Measurements from ENCODE around the gene ACACA. TPM values are rescaled to one million over a fixed set of nuclear protein-coding genes. Genes with fewer than 3 reads are reported as not detected.

Gene ACACA
- total and polyA plus RNA-seq, 2 donors (not counting 1 experiment from before 2014, with no cell fraction given): 4.8 to 26.2 TPM

- Mint-ChIP-seq H3K4me3 (no peak overlapping the region), H3K27ac (no peak overlapping the region), H3K9me3 (ENCODE audit: insufficient read depth) (no peaks in the 10 kb centered on the region), H3K4me1 (peaks cover 2% of the 10 kb centered on the region), H3K27me3 (no peaks in the 10 kb centered on the region)
- peaks cover 0 to 4% of the 10 kb centered on the region in 2 experiments for H3K36me3 ChIP-seq (replicated peaks in 1 of 2; ENCODE audit: control extremely low read depth in 1 of 2, control insufficient read depth in 1 of 2, extremely low read depth in 1 of 2, insufficient read depth in 2 of 2, low read length in 1 of 2)
- DNase-seq: no peak
- no peaks in the 10 kb centered on the region for H3K9me3 ChIP-seq (ENCODE audit: control extremely low read depth in 1 of 3, control insufficient read depth in 2 of 3, insufficient read depth in 1 of 3, low read length in 2 of 3)
- WGBS (ENCODE audit: insufficient coverage): 100% methylated on average over 4 of the region's 7 CpGs
- H3K4me2 ChIP-seq (replicated peaks; ENCODE audit: low read depth, low read length, poor library complexity, severe bottlenecking): no peak overlapping the region
- H3K9ac ChIP-seq (ENCODE audit: low read length): no peak overlapping the region
- H3K27me3 ChIP-seq (replicated peaks in 1 of 4; ENCODE audit: control extremely low read depth in 1 of 4, control insufficient read depth in 3 of 4, insufficient read depth in 4 of 4, low read length in 3 of 4): no peaks in the 10 kb centered on the region
- no peak for ATAC-seq (ENCODE audit: low read depth)
- no peaks in the 10 kb centered on the region for H3K4me1 ChIP-seq (ENCODE audit: control insufficient read depth in 2 of 2, insufficient read depth in 2 of 2, low read length in 2 of 2)
- H2AFZ ChIP-seq (ENCODE audit: insufficient read depth, low read depth, low read length, poor library complexity, severe bottlenecking): no peak overlapping the region
- H4K20me1 ChIP-seq (ENCODE audit: control insufficient read depth, insufficient read depth, low read length, poor library complexity, severe bottlenecking): no peaks in the 10 kb centered on the region
- POLR2A ChIA-PET: no interaction called here
- CTCF ChIA-PET: no interaction called here
- no peak overlapping the region for H3K4me3 ChIP-seq (ENCODE audit: control extremely low read depth in 1 of 5, extremely low read depth in 1 of 5, insufficient read depth in 1 of 5, low read depth in 2 of 5, low read length in 4 of 5)
- no peaks in the 10 kb centered on the region for H3K79me2 ChIP-seq (ENCODE audit: control insufficient read depth, insufficient read depth, low read length)
- intact Hi-C loops (cut with micrococcal nuclease): no loop called here
- no peak for TF ChIP-seq EZH2 (IDR thresholded peaks at IDR 0.05; ENCODE audit: borderline replicate concordance, insufficient read depth, low read depth, low read length, poor library complexity, severe bottlenecking)
- TF ChIP-seq, protein P1, sequence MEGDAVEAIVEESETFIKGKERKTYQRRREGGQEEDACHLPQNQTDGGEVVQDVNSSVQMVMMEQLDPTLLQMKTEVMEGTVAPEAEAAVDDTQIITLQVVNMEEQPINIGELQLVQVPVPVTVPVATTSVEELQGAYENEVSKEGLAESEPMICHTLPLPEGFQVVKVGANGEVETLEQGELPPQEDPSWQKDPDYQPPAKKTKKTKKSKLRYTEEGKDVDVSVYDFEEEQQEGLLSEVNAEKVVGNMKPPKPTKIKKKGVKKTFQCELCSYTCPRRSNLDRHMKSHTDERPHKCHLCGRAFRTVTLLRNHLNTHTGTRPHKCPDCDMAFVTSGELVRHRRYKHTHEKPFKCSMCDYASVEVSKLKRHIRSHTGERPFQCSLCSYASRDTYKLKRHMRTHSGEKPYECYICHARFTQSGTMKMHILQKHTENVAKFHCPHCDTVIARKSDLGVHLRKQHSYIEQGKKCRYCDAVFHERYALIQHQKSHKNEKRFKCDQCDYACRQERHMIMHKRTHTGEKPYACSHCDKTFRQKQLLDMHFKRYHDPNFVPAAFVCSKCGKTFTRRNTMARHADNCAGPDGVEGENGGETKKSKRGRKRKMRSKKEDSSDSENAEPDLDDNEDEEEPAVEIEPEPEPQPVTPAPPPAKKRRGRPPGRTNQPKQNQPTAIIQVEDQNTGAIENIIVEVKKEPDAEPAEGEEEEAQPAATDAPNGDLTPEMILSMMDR (IDR thresholded peaks at IDR 0.05): no peak
- H3K27ac ChIP-seq (ENCODE audit: low read length in 2 of 2): no peak overlapping the region
Measured at GRCh38 chr17:37322826-37323561, 83.6 kb downstream of the ACACA start.

- whole genome bisulfite sequencing (ENCODE audit: insufficient coverage): no CpG with 5 or more reads among the region's 1 CpG
- Histone ChIP-seq H3K9ac (ENCODE audit: low read length) (no peak overlapping the region), H3K9me3 (ENCODE audit: control extremely low read depth in 1 of 3, control insufficient read depth in 2 of 3, insufficient read depth in 1 of 3, low read length in 2 of 3) (no peaks in the 10 kb centered on the region), H2AFZ (ENCODE audit: insufficient read depth, low read depth, low read length, poor library complexity, severe bottlenecking) (no peak overlapping the region), H3K36me3 (replicated peaks in 1 of 2; ENCODE audit: control extremely low read depth in 1 of 2, control insufficient read depth in 1 of 2, extremely low read depth in 1 of 2, insufficient read depth in 2 of 2, low read length in 1 of 2) (no peaks in the 10 kb centered on the region), H3K4me2 (replicated peaks; ENCODE audit: low read depth, low read length, poor library complexity, severe bottlenecking) (no peak overlapping the region), H3K27ac (ENCODE audit: low read length in 2 of 2) (no peak overlapping the region), H3K27me3 (replicated peaks in 1 of 4; ENCODE audit: control extremely low read depth in 1 of 4, control insufficient read depth in 3 of 4, insufficient read depth in 4 of 4, low read length in 3 of 4) (no peaks in the 10 kb centered on the region), H4K20me1 (ENCODE audit: control insufficient read depth, insufficient read depth, low read length, poor library complexity, severe bottlenecking) (no peaks in the 10 kb centered on the region), H3K4me3 (ENCODE audit: control extremely low read depth in 1 of 5, extremely low read depth in 1 of 5, insufficient read depth in 1 of 5, low read depth in 2 of 5, low read length in 4 of 5) (no peak overlapping the region), H3K4me1 (ENCODE audit: control insufficient read depth in 2 of 2, insufficient read depth in 2 of 2, low read length in 2 of 2) (no peaks in the 10 kb centered on the region), H3K79me2 (ENCODE audit: control insufficient read depth, insufficient read depth, low read length) (no peaks in the 10 kb centered on the region)
- DNase-seq (no peak), ATAC-seq (ENCODE audit: low read depth) (no peak)
- no peak overlapping the region for H3K4me3 Mint-ChIP-seq
- no peaks in the 10 kb centered on the region for H3K27me3 Mint-ChIP-seq
- ChIA-PET POLR2A (no interaction called here), CTCF (no interaction called here)
- peaks cover 2% of the 10 kb centered on the region for H3K4me1 Mint-ChIP-seq
- no peak overlapping the region for H3K27ac Mint-ChIP-seq
- intact Hi-C loops (cut with micrococcal nuclease): no loop called here
- TF ChIP-seq EZH2 (IDR thresholded peaks at IDR 0.05; ENCODE audit: borderline replicate concordance, insufficient read depth, low read depth, low read length, poor library complexity, severe bottlenecking): no peak
- TF ChIP-seq, protein P1 (IDR thresholded peaks at IDR 0.05): no peak
- H3K9me3 Mint-ChIP-seq (ENCODE audit: insufficient read depth): no peaks in the 10 kb centered on the region
Measured at GRCh38 chr17:37322106-37322505, 84.5 kb downstream of the ACACA start.

Measured in B cell (primary cell).